MM.1S (cell line): ENCODE data around the gene OSMR.

Experiments used
- DNase-seq: peaks from one replicate; pipeline ENCODE4 v3.0.0-alpha.2; 2015
- H2AFZ ChIP-seq: fragments of 300-600 bp; sonication (generic); 2 replicates; pipeline ENCODE4 v1.6.0; 2016; ENCODE audit warnings: antibody characterized with exemption, low read length
- H3F3A ChIP-seq: fragments of 300-600 bp; sonication (generic); 2 replicates; pipeline ENCODE4 v1.6.1; 2016; ENCODE audit warnings: mild to moderate bottlenecking, antibody characterized with exemption, low read length, moderate library complexity, mixed read lengths; ENCODE audit not compliant: insufficient read depth
- H3K27ac ChIP-seq: fragments of 300-600 bp; sonication (generic); 2 replicates; pipeline ENCODE4 v1.5.1; 2016; ENCODE audit warnings: mild to moderate bottlenecking, low read length
- H3K27me3 ChIP-seq: fragments of 300-600 bp; sonication (generic); replicated peaks from 2 replicates; pipeline ENCODE4 v1.6.0; 2016; ENCODE audit warnings: low read length; ENCODE audit not compliant: insufficient read depth
- H3K36me3 ChIP-seq: fragments of 300-600 bp; sonication (generic); replicated peaks from 2 replicates; pipeline ENCODE4 v1.6.1; 2016; ENCODE audit warnings: mild to moderate bottlenecking, low read length, mixed read lengths; ENCODE audit not compliant: insufficient read depth
- H3K4me1 ChIP-seq: fragments of 300-600 bp; sonication (generic); 2 replicates; pipeline ENCODE4 v1.6.1; 2016; ENCODE audit warnings: low read length, mixed read lengths
- H3K4me2 ChIP-seq: fragments of 300-600 bp; sonication (generic); 2 replicates; pipeline ENCODE4 v1.6.0; 2016; ENCODE audit warnings: low read depth, low read length
- H3K4me3 ChIP-seq: fragments of 300-600 bp; sonication (generic); 2 replicates; pipeline ENCODE4 v1.5.1; 2016; ENCODE audit warnings: low read length, mixed read lengths
- H3K79me2 ChIP-seq: fragments of 300-600 bp; sonication (generic); 2 replicates; pipeline ENCODE4 v1.6.1; 2016; ENCODE audit warnings: mixed run types, low read length, mixed read lengths
- H3K9ac ChIP-seq: fragments of 300-600 bp; sonication (generic); 2 replicates; pipeline ENCODE4 v1.6.1; 2016; ENCODE audit warnings: low read length, mixed read lengths
- H3K9me2 ChIP-seq: fragments of 300-600 bp; sonication (generic); replicated peaks from 2 replicates; pipeline ENCODE4 v1.6.1; 2016; ENCODE audit warnings: mild to moderate bottlenecking, low read length, mixed read lengths; ENCODE audit not compliant: insufficient read depth
- H3K9me3 ChIP-seq: fragments of 300-600 bp; sonication (generic); replicated peaks from 2 replicates; pipeline ENCODE4 v1.6.1; 2016; ENCODE audit warnings: mild to moderate bottlenecking, low read length, mixed read lengths; ENCODE audit not compliant: insufficient read depth
- H4K20me1 ChIP-seq: fragments of 300-600 bp; sonication (generic); 2 replicates; pipeline ENCODE4 v1.6.1; 2016; ENCODE audit warnings: mild to moderate bottlenecking, low read length, moderate library complexity, mixed read lengths; ENCODE audit not compliant: insufficient read depth
- EZH2 ChIP-seq: fragments of 300-600 bp; sonication (generic); optimal IDR thresholded peaks from 2 replicates; pipeline ENCODE3; 2017; ENCODE audit warnings: low read depth, mild to moderate bottlenecking, antibody characterized with exemption, low read length, mixed read lengths
- EZH2phosphoT487 ChIP-seq: fragments of 300-600 bp; sonication (generic); IDR thresholded peaks from 2 replicates; pipeline ENCODE4 v1.6.1; 2018; ENCODE audit warnings: antibody characterized with exemption, low read length
- TF ChIP-seq, protein P1 (sequence below): fragments of 300-600 bp; sonication (generic); IDR thresholded peaks from 2 replicates; pipeline ENCODE4 v1.5.1; 2016; ENCODE audit warnings: antibody characterized with exemption, low read length, mixed read lengths

OSMR gene

DNA sequence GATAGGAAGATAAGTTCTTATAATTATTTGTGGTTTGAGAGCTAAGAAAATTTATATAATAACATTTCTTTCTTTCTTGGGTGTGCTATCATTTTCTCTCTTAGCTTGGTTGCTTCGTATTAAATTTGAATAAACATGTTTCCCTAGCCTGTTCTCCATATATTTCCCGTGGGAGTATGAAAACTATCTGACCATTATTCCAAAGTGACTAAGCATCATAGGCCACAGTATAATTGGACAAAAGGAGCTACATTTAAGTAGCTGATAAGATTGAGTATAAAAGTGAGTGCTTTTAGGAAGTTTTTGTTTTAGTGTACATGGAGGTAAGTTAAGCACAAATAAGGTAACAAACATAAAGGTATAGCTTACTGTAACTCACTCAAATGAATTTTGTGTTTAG lies 8.4 kb upstream of the OSMR start:
- no peak overlapping the region for H3K9ac ChIP-seq
- no peaks in the 10 kb centered on the region for H3K9me3 ChIP-seq
- TF ChIP-seq EZH2phosphoT487 (no peak), EZH2 (no peak)
- TF ChIP-seq, protein P1, sequence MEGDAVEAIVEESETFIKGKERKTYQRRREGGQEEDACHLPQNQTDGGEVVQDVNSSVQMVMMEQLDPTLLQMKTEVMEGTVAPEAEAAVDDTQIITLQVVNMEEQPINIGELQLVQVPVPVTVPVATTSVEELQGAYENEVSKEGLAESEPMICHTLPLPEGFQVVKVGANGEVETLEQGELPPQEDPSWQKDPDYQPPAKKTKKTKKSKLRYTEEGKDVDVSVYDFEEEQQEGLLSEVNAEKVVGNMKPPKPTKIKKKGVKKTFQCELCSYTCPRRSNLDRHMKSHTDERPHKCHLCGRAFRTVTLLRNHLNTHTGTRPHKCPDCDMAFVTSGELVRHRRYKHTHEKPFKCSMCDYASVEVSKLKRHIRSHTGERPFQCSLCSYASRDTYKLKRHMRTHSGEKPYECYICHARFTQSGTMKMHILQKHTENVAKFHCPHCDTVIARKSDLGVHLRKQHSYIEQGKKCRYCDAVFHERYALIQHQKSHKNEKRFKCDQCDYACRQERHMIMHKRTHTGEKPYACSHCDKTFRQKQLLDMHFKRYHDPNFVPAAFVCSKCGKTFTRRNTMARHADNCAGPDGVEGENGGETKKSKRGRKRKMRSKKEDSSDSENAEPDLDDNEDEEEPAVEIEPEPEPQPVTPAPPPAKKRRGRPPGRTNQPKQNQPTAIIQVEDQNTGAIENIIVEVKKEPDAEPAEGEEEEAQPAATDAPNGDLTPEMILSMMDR: no peak
- H3K4me3 ChIP-seq: no peak overlapping the region
- no peak overlapping the region for H2AFZ ChIP-seq
- no peaks in the 10 kb centered on the region for H4K20me1 ChIP-seq
- H3K9me2 ChIP-seq: no peaks in the 10 kb centered on the region
- H3F3A ChIP-seq: no peaks in the 10 kb centered on the region
- H3K4me2 ChIP-seq: no peak overlapping the region
- no peak for DNase-seq
- no peaks in the 10 kb centered on the region for H3K36me3 ChIP-seq
- no peak overlapping the region for H3K27ac ChIP-seq
- no peaks in the 10 kb centered on the region for H3K27me3 ChIP-seq
- H3K79me2 ChIP-seq: no peaks in the 10 kb centered on the region
- no peaks in the 10 kb centered on the region for H3K4me1 ChIP-seq

DNA sequence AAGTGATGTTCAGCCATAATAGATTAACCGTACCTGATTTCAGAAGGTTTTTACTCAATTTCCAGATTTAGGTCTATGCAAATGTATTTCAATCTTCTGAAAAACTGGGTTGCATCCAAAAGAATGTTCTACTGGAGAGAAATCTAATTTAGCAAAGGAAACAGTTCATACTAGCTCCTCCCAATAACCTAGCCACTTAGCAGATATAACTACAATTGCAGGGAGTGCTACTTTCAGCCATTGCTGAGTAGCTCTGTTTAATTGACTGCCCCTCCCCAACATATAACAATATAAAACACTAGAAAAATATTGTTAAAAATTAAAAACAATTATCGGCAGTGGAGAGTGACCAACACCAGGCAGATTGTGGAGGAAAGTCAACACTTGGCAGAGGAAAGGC lies 7.9 kb upstream of the OSMR start:
- no peaks in the 10 kb centered on the region for H4K20me1 ChIP-seq
- H3K36me3 ChIP-seq: no peaks in the 10 kb centered on the region
- no peaks in the 10 kb centered on the region for H3F3A ChIP-seq
- H3K27ac ChIP-seq: no peak overlapping the region
- H3K9ac ChIP-seq: no peak overlapping the region
- H3K4me1 ChIP-seq: no peaks in the 10 kb centered on the region
- no peak for DNase-seq
- no peaks in the 10 kb centered on the region for H3K79me2 ChIP-seq
- H3K4me3 ChIP-seq: no peak overlapping the region
- no peaks in the 10 kb centered on the region for H3K9me3 ChIP-seq
- no peak overlapping the region for H3K4me2 ChIP-seq
- TF ChIP-seq, protein P1: no peak
- TF ChIP-seq EZH2phosphoT487: no peak
- no peak for TF ChIP-seq EZH2
- no peak overlapping the region for H2AFZ ChIP-seq
- H3K9me2 ChIP-seq: no peaks in the 10 kb centered on the region
- no peaks in the 10 kb centered on the region for H3K27me3 ChIP-seq

DNA sequence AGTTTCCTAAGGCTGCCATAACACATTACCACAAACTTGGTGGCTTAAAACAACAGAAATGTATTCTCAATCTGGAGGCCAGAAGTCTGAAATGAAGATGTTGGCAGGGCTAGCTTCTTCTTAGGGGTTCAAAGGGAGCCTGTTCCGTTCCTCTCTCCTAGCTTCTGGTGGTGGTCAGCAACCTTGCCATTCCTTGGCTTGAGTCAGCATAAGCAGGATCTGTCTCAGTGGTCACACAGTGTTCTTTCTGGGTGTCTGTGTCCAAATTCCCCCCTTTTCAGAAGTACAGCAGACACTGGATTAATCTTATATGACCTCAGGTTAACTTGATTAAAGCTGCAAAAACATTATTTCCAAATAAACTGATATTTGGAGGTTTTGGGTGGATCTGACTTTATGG lies 2.1 kb upstream of the OSMR start:
- no peak for DNase-seq
- Histone ChIP-seq H3K9me2 (no peaks in the 10 kb centered on the region), H3K27ac (no peak overlapping the region), H4K20me1 (no peaks in the 10 kb centered on the region), H3F3A (no peaks in the 10 kb centered on the region), H3K4me1 (no peaks in the 10 kb centered on the region), H2AFZ (no peak overlapping the region), H3K4me2 (no peak overlapping the region), H3K9me3 (no peaks in the 10 kb centered on the region), H3K27me3 (no peaks in the 10 kb centered on the region), H3K9ac (no peak overlapping the region), H3K36me3 (no peaks in the 10 kb centered on the region), H3K4me3 (no peak overlapping the region), H3K79me2 (no peaks in the 10 kb centered on the region)
- TF ChIP-seq EZH2phosphoT487 (no peak), EZH2 (no peak)
- TF ChIP-seq, protein P1: no peak
